ENCODE measurements around the gene DEPP1. TPM values are rescaled to one million over a fixed set of nuclear protein-coding genes. Genes with fewer than 3 reads are reported as not detected.

Gene DEPP1
- polyA plus RNA-seq, 1 donor from 2014 or later, result not detected

DNA sequence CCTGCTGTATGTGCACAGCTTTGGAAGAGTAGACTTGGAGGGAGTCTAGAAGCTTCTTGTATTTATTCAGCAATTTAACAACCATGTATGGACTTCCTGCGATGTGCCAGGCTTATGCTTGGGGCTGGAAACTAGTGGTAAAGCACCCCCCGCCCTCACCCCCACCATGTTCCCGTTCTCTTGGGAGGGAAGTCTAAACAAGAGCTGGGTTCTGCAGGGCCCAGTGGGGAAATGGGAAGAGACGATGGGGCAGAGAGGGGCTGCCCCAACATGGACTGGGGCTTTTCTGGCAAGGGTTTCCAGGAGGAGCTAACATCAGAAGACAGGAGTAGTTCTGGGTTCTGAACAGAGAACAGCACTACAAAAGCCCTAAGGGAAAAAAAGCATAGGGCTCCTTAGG, 11.0 kb downstream of the DEPP1 start:
- no peaks in the 10 kb centered on the region for H3K27me3 Mint-ChIP-seq
- no peaks in the 10 kb centered on the region for H3K9me3 Mint-ChIP-seq
- peaks cover 36 to 51% (median 39%) of the 10 kb centered on the region in 3 donors for H3K4me1 Mint-ChIP-seq
- no peaks in the 10 kb centered on the region for H3K36me3 Mint-ChIP-seq
- H3K4me3 Mint-ChIP-seq, result peak overlapping the region in 2 of 4 donors; percentile 59 to 68
- H3K27ac Mint-ChIP-seq, result no peak overlapping the region

DNA sequence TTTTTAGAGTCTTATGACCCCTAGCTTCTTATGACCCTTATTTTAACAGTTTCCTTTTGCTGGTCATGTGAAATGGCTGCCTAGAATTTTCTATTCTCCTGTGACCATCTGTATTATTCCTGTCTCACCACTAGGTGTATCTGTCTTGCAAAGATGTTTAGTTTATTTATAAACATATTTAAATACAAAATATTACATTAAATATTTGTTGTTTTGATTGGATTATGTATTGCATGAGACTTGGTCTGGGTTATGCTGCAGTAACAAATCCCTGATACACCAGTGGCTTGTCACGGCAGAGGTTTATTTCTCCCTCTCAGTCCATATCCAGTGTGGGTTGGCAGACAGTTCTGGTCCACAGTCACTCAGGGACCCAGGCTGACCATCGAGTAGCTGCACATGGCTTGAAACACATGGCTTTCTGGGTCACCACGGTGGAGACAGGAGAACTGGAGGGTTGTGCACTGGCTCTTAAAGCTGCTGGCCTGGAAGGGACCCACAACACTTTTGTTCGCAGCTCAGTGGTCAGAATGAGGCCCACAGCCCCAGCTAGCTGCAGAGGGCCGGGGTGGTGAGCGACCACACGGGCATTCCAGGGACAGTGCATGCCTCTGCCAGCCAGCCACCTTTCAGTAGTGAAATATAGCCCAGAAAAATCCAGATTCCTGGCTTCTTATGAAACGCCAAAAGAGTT, 11.6 kb downstream of the DEPP1 start:
- H3K27me3 Mint-ChIP-seq, result no peaks in the 10 kb centered on the region
- H3K4me1 Mint-ChIP-seq, result peaks cover 36 to 53% (median 40%) of the 10 kb centered on the region in 3 donors
- H3K27ac Mint-ChIP-seq, result no peak overlapping the region
- no peaks in the 10 kb centered on the region for H3K36me3 Mint-ChIP-seq
- peak overlapping the region in 1 of 4 donors; percentile 30 for H3K4me3 Mint-ChIP-seq
- no peaks in the 10 kb centered on the region for H3K9me3 Mint-ChIP-seq

DNA sequence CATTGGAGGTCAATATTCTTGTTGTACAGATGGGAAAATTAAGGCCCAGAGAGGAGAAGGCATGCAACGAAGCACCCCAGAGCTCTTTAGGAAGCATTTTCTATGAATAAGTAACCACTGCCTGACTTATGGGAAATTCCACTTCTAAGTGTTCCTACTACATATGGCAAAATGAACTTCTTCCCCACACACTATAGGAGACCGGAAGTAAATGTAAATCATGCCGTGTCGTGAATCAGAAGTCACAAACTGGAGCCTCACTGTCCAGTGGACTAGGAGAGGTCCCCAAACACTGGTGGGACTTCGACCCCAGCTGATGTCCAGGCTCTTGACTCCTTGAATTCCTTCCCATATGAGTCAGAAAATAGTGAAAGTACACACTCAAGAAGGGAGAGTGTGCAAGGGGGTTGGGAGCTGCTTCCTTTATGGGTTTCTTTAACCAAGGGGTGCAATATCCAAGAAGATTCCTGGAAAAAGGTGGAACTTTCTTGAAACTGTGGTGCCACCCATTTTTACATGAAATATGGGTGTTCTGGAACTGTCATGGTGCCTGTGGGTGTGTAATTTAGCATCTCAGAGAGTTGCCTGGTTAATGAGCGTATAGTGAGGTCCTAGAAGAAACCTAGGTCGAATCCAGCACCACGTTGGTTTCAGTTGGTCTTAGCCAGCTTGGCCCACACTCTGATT, 12.3 kb downstream of the DEPP1 start:
- Mint-ChIP-seq H3K4me3 (peak overlapping the region in 3 of 4 donors; percentile 12 to 58 (median 30)), H3K9me3 (no peaks in the 10 kb centered on the region), H3K36me3 (no peaks in the 10 kb centered on the region), H3K4me1 (peaks cover 36 to 53% (median 38%) of the 10 kb centered on the region in 3 donors), H3K27me3 (no peaks in the 10 kb centered on the region), H3K27ac (peak overlapping the region in 1 of 3 donors; percentile 59)

DNA sequence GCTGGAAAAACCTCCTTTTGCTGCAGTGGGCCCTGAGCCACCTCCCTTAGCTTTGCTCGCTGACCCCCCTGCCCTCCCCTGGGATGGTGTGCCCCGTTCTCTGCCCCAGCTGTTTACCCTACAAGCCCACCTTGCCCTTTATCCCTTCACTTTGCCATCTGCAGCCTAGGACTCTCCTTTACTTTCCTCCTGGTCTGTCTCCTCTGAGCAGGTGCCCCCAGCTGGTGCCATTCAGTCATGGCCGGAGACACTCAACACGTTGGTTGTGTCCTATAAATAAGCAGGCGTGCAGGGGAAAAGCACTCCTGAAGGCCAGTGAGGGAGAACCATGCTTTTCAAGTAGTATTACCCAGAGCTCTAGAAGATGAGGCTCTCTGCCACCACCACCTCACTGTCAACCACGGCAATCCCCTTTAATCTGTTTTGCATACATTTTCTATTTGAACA, 12.9 kb downstream of the DEPP1 start:
- H3K27me3 Mint-ChIP-seq, result no peaks in the 10 kb centered on the region
- peak overlapping the region in 2 of 4 donors; percentile 29 to 43 for H3K4me3 Mint-ChIP-seq
- H3K27ac Mint-ChIP-seq, result peak overlapping the region in 1 of 3 donors; percentile 57
- H3K4me1 Mint-ChIP-seq, result peaks cover 36 to 58% (median 38%) of the 10 kb centered on the region in 3 donors
- no peaks in the 10 kb centered on the region for H3K9me3 Mint-ChIP-seq
- no peaks in the 10 kb centered on the region for H3K36me3 Mint-ChIP-seq

DNA sequence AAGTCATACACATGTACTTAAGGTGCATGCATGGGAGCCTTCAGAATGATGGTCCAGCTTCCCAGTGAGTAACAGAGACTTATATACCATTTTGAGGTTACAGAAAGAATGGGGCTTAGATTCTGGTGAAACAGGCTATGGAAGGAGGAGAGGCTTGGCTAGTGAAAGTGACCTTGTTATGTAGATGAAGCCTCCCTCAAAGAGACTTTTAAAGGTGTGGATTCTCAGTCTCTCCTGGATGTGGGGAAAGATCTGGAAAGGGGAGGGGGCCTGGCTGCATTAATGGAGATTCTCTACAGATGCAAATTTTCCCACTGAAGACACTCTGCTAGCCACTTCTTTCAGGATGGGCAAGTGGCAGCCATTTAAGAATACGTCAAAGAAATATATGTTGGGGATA, 13.5 kb downstream of the DEPP1 start:
- H3K4me1 Mint-ChIP-seq, result peaks cover 38 to 60% (median 41%) of the 10 kb centered on the region in 3 donors

DNA sequence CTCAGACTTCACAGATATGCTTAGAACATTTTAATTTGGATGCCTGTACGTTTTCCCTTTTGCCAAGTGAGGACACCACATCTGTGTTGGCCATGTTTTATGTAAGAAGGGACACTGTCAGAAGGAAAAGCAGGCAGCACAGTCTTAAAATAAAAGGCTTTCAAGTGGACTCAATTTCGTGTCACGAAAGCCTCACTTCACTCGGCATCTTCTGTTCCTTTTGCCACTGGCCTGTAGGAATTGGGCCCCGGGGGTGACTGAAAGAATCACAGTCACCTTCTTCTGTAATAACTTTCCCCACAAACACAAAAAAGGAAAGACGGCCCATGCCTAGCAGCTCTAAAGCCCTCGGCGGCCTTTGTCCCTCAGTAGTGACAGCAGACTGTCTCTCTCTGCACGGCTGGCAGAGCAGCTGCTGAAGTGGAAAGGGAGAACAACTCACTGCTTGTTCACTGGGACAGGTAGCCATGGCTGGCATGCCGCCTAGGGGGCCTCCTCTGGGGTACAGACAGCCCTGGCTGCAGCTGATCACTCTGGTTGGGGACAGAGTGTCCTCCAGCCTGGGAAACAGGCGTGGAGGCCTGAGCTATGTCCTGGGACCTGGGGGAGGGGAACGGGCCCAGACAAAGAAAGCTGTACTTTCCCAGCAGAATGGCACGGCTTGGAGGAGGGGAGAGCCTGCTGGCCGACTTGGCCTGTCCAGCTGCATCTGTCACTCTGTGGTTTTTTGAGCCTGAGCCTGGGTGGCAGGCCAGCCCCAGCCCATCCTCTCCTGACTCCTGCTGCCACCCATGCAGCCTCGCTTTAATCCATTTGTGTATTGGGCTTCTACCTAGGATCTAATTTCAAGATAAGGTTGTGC, 14.6 kb downstream of the DEPP1 start:
- Mint-ChIP-seq H3K4me1 (peaks cover 39 to 60% (median 43%) of the 10 kb centered on the region in 3 donors), H3K27me3 (no peaks in the 10 kb centered on the region), H3K27ac (peak overlapping the region in 2 of 3 donors; percentile 39 to 43), H3K36me3 (no peaks in the 10 kb centered on the region), H3K9me3 (no peaks in the 10 kb centered on the region), H3K4me3 (peak overlapping the region; percentile 34 to 91 (median 76))

More for the DNA sequence above, 13.5 kb downstream of the DEPP1 start:
- no peaks in the 10 kb centered on the region for H3K27me3 Mint-ChIP-seq
- H3K4me3 Mint-ChIP-seq, result peak overlapping the region in 3 of 4 donors; percentile 8 to 68 (median 9)
- H3K27ac Mint-ChIP-seq, result peak overlapping the region in 1 of 3 donors; percentile 39
- H3K36me3 Mint-ChIP-seq, result no peaks in the 10 kb centered on the region
- H3K9me3 Mint-ChIP-seq, result no peaks in the 10 kb centered on the region

DNA sequence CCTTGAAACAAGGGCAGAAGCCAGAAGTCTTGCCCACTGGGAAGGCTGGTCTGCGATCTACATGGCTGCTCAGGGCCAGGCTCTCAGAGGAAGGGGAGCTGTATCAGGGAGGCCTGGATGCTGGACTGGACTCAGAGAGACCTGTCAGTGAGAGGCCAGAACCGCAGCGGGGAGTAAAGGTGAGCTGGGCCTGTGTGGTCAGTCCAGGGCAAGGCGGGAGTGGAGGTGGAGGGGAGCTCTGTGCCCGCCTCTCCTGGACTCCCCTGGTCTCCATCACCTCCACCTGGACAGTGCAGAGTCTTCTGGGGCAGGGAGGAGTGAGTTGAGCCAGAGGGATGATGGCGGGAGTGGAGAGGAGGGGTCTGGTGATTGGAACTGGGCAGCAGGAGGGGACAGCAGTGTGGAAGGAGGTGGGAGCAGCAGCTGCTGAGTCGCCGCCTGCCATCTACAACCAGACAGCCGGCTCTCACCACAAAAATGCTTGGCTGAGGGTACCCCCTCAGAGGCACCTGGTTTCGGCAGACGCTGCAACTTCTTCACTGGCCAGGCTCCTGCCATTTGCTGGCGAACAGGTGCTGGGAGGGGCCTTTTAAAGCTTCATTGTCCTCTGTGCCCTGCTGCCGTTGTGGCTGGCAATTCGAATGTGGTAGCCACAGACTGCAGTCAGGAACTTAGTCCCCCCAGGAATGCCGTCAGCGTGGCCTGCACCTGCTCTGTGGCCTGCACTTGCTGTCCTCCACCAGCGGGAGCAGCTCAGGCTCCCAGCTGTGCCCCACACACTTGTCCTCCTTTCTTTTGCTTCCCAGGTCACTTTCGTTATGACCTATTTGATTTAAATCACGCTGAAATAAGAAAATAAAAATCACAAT, 15.5 kb downstream of the DEPP1 start:
- H3K4me1 Mint-ChIP-seq, result peaks cover 41 to 60% (median 49%) of the 10 kb centered on the region in 3 donors
- H3K27me3 Mint-ChIP-seq, result no peaks in the 10 kb centered on the region
- H3K36me3 Mint-ChIP-seq, result no peaks in the 10 kb centered on the region
- peak overlapping the region; percentile 34 to 91 (median 76) for H3K4me3 Mint-ChIP-seq
- peak overlapping the region in 1 of 3 donors; percentile 67 for H3K27ac Mint-ChIP-seq
- H3K9me3 Mint-ChIP-seq, result no peaks in the 10 kb centered on the region

DNA sequence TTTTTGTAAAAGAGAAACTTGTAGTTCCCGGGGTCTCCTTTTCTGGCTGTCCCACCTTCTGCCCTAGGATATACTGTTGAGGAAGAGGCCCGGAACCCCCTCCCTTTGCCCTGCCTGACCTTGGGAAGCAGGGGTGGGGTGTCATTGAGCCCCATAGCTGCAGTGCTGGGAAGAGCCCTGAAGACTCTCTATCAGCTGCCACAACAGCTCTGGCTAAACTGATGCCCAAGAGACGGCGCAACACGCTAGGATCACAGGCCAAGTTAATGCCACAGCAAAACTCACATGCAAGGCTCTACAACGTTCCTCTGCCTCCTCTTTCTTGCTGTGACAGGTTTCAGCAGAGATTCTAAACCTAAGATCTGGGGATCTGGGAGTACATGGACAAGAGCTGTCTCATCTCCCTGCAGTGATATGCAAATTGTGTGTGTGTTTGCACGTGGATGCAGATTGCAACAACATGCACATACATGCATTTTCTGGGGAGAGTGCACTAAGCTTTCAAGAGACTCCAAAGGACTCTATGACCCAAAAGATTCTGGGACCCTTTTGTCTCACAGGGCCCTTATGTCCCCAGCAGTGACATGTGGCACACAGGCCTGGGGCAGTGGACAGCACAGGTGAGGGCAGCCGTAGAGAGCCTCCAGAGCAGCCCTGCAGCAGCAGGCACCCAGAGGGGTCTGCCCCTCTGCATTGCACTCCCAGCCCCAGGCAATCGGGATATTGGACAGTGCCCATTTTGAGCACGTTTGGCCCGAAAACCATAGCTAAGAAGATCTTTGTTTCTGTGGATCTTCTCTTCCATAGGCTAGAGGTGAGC, 16.5 kb downstream of the DEPP1 start:
- H3K27me3 Mint-ChIP-seq, result no peaks in the 10 kb centered on the region
- peak overlapping the region in 3 of 4 donors; percentile 47 to 71 (median 57) for H3K4me3 Mint-ChIP-seq
- no peaks in the 10 kb centered on the region for H3K9me3 Mint-ChIP-seq
- H3K27ac Mint-ChIP-seq, result peak overlapping the region in 1 of 3 donors; percentile 67
- H3K36me3 Mint-ChIP-seq, result no peaks in the 10 kb centered on the region
- peaks cover 40 to 55% (median 43%) of the 10 kb centered on the region in 3 donors for H3K4me1 Mint-ChIP-seq

DNA sequence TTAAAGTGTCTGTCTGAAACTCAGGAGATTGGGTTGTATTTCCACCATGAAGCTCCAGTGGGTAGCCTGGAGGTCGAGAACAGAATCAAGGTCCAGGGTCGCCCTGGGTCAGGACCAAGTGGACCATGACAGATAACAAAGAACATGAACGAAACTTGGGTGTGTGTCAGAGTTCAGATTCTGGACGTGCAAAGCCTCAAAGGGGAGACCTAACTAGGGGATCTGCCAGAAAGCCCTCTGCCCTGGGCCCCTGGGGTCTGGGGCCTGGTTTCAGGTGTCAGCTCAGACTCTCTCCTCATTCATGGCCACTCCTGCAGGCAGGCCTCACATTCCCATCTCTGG, 17.4 kb downstream of the DEPP1 start:
- Mint-ChIP-seq H3K27ac (no peak overlapping the region), H3K36me3 (peaks cover 1% of the 10 kb centered on the region), H3K4me1 (peaks cover 37 to 51% (median 42%) of the 10 kb centered on the region in 3 donors), H3K27me3 (no peaks in the 10 kb centered on the region), H3K4me3 (peak overlapping the region in 3 of 4 donors; percentile 29 to 91 (median 56)), H3K9me3 (no peaks in the 10 kb centered on the region)

DNA sequence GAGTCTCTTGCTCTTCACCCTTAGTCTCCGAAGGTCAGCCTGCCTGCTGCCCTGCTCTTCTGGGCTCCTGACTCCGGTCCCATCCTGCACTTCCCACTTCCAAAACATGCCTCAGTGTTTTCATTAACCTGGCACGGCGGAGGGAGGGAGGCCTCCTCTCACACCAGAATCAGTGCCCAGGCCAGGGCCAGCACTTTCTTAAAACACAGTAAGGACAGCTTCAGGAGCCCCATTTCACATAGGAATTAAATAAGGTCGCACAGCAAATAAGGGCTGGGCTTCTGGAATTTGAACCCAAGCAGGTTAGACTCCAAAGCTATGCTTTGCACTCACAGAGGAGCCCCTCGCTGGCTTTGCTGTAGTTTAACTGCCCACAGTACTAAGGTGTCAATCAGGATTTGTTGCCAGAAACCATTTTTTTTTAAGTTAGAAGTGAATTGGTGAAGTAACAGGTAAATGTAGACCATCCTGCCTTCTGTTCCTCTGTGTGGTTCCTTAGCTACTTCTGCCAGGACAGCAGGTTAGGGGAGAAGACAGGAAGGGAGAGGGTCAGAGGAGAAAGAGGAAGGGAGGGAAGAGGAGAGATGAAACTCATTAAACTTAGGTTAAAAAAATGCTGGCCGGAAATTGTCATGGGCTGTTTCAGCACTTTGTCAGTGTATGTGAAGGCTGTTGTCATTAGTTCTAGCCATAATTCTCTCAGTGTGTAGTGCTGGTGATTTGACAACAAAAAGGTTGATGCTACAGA, 18.0 kb downstream of the DEPP1 start:
- H3K27ac Mint-ChIP-seq, result peak overlapping the region in 1 of 3 donors; percentile 65
- H3K36me3 Mint-ChIP-seq, result peaks cover 3% of the 10 kb centered on the region
- peak overlapping the region; percentile 56 to 91 (median 82) for H3K4me3 Mint-ChIP-seq
- H3K9me3 Mint-ChIP-seq, result no peaks in the 10 kb centered on the region
- no peaks in the 10 kb centered on the region for H3K27me3 Mint-ChIP-seq
- peaks cover 31 to 46% (median 37%) of the 10 kb centered on the region in 3 donors for H3K4me1 Mint-ChIP-seq

DNA sequence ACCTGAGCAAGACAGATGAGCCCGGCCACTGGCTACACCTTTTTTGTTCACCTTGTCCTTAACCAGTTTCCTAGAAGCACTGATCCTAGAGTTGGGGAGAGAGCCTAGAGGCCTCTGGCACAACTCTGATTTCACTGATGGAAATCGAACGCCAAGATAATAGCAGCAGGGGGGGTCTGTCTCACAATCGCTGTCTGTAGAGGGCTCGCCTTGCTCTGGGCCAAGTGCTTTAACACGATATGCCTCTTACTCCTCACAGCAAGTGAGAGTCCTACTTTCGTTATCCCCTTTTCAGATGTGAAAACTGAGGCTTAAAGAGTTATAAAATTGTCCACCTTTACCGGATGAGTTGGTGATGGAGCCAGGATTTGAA, 18.5 kb downstream of the DEPP1 start:
- Mint-ChIP-seq H3K4me1 (peaks cover 29 to 43% (median 35%) of the 10 kb centered on the region in 3 donors), H3K27ac (no peak overlapping the region), H3K27me3 (no peaks in the 10 kb centered on the region), H3K36me3 (peaks cover 4% of the 10 kb centered on the region), H3K9me3 (no peaks in the 10 kb centered on the region), H3K4me3 (peak overlapping the region; percentile 87 to 97 (median 93))

DNA sequence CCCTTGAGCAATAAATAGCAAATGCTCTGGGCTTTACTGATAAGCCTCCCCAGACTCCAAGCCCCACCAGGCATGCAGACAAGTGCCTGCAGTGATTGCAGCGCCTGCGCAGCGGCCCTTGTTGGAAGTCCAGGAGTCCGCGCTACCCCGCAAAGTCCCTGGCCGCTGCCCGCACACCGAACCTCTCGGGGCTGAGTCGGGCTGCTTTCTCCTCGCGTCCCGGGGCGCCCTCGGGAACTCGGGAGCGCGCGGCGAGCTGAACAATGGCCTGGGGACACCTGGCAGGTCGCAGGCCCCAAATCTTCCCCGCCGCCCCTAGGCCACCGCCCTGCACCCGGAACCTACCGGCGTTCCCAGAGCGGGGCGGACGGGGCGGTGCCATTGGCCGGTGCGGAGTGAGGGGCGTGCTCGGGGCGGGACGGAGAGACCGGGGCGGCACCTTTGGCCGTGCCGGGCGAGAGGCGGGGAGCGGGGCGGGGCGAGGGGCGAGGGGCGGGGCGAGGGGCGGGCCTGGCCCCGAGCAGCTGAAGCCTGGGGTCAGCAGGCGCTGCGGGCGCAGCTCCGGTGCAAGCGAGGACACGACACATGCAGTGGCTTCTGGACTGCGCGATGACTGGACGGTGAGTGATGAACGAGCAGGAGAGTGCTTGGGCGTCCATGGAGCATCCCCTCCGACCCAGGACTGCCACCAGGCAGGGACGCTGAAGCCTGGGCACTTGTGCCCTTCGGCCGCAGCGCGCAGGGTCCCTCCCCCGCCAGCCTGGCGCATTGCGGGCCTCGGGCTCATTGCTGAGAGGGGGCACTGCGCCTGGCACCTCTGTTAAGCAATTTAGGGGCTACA, 19.1 kb downstream of the DEPP1 start, which contains the start of gene RASSF4:
TSS of gene RASSF4 (plus strand) at position 556 of the 841 bp plus-strand sequence. CDS start 10,401 bp downstream, outside the sequence.
- no peaks in the 10 kb centered on the region for H3K27me3 Mint-ChIP-seq
- H3K9me3 Mint-ChIP-seq, result no peaks in the 10 kb centered on the region
- peaks cover 6% of the 10 kb centered on the region for H3K36me3 Mint-ChIP-seq
- H3K4me1 Mint-ChIP-seq, result peaks cover 29 to 37% (median 30%) of the 10 kb centered on the region in 3 donors
- H3K27ac Mint-ChIP-seq, result peak within 1 kb of the TSS; percentile 75 to 89 (median 76)
- peak within 1 kb of the TSS; percentile 87 to 97 (median 93) for H3K4me3 Mint-ChIP-seq

All from IgD-negative memory B cell (primary cell).